ENCODE data around the gene HMCN1. TPM values are rescaled to one million over a fixed set of nuclear protein-coding genes. Genes with fewer than 3 reads are reported as not detected.

HMCN1 gene
- total RNA-seq, 1 experiment from 2014 or later: 0.31 TPM

GRCh38 chr1:186112280-186112679 is 378.1 kb downstream of the HMCN1 start:
- Histone ChIP-seq H3K9me2 (ENCODE audit: insufficient read depth) (no peaks in the 10 kb centered on the region; the same call in none of the 2 replicates), H3K27me3 (ENCODE audit: insufficient read depth, low read depth) (no peaks in the 10 kb centered on the region), H3K36me3 (ENCODE audit: low read depth) (no peaks in the 10 kb centered on the region), H4K20me1 (ENCODE audit: insufficient read depth) (no peaks in the 10 kb centered on the region), H3K4me1 (replicated peaks; ENCODE audit: insufficient read depth) (no peaks in the 10 kb centered on the region), H2AFZ (no peak overlapping the region), H3F3A (ENCODE audit: insufficient read depth, low read depth) (no peaks in the 10 kb centered on the region), H3K4me2 (no peak overlapping the region), H3K79me2 (ENCODE audit: low read depth) (no peaks in the 10 kb centered on the region), H3K9me3 (ENCODE audit: insufficient read depth, low read depth) (no peaks in the 10 kb centered on the region), H3K4me3 (no peak overlapping the region), H3K27ac (no peak overlapping the region)
- no peak for DNase-seq
- POLR2A ChIA-PET (ENCODE audit: unreplicated experiment): no interaction called here
- intact Hi-C loops (cut with micrococcal nuclease; ENCODE audit: unreplicated experiment): no loop called here
- TF ChIP-seq, protein P1, sequence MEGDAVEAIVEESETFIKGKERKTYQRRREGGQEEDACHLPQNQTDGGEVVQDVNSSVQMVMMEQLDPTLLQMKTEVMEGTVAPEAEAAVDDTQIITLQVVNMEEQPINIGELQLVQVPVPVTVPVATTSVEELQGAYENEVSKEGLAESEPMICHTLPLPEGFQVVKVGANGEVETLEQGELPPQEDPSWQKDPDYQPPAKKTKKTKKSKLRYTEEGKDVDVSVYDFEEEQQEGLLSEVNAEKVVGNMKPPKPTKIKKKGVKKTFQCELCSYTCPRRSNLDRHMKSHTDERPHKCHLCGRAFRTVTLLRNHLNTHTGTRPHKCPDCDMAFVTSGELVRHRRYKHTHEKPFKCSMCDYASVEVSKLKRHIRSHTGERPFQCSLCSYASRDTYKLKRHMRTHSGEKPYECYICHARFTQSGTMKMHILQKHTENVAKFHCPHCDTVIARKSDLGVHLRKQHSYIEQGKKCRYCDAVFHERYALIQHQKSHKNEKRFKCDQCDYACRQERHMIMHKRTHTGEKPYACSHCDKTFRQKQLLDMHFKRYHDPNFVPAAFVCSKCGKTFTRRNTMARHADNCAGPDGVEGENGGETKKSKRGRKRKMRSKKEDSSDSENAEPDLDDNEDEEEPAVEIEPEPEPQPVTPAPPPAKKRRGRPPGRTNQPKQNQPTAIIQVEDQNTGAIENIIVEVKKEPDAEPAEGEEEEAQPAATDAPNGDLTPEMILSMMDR (conservative IDR thresholded peaks at IDR 0.05): no peak
- TF ChIP-seq EZH2 (IDR thresholded peaks at IDR 0.05; ENCODE audit: low read depth): no peak
- BruUV-seq (replicated peaks): no TSS peak
- CTCF ChIA-PET: no interaction called here

GRCh38 chr1:186113461-186113860 is 379.3 kb downstream of the HMCN1 start:
- H3K4me1 ChIP-seq (replicated peaks; ENCODE audit: insufficient read depth): no peaks in the 10 kb centered on the region
- no TSS peak for BruUV-seq (replicated peaks)
- no peaks in the 10 kb centered on the region for H3K36me3 ChIP-seq (ENCODE audit: low read depth)
- H3K4me3 ChIP-seq: no peak overlapping the region
- H3K79me2 ChIP-seq (ENCODE audit: low read depth): no peaks in the 10 kb centered on the region
- H3K27me3 ChIP-seq (ENCODE audit: insufficient read depth, low read depth): no peaks in the 10 kb centered on the region
- H4K20me1 ChIP-seq (ENCODE audit: insufficient read depth): no peaks in the 10 kb centered on the region
- H3K9me2 ChIP-seq (ENCODE audit: insufficient read depth): no peaks in the 10 kb centered on the region; the same call in none of the 2 replicates
- no peak overlapping the region for H2AFZ ChIP-seq
- intact Hi-C loops (cut with micrococcal nuclease; ENCODE audit: unreplicated experiment): no loop called here
- TF ChIP-seq, protein P1 (conservative IDR thresholded peaks at IDR 0.05): no peak
- TF ChIP-seq EZH2 (IDR thresholded peaks at IDR 0.05; ENCODE audit: low read depth): no peak
- H3K9me3 ChIP-seq (ENCODE audit: insufficient read depth, low read depth): no peaks in the 10 kb centered on the region
- no peak overlapping the region for H3K4me2 ChIP-seq
- no peaks in the 10 kb centered on the region for H3F3A ChIP-seq (ENCODE audit: insufficient read depth, low read depth)
- CTCF ChIA-PET: no interaction called here
- H3K27ac ChIP-seq: no peak overlapping the region
- POLR2A ChIA-PET (ENCODE audit: unreplicated experiment): no interaction called here
- no peak for DNase-seq

DNA sequence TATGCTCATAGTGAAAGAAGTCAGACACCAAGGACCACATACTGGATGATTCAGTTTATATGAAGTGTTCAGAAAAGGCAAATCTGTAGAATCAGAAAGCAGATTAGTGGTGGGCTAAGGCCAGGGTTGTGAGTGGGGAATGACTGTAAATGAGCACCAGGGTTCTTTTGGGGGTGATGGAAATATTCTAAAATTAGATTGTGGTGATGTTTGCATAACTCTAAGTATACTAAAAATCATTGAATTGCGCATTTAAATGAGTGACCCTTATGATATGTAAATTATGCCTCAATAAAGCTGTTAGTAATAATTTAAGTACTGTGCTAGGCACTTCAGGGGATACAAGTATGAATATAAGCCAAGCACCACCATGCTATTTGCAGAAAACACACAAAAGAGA is 384.5 kb downstream of the HMCN1 start:
- no peaks in the 10 kb centered on the region for H3K36me3 ChIP-seq (ENCODE audit: low read depth)
- ChIA-PET CTCF (no interaction called here), POLR2A (ENCODE audit: unreplicated experiment) (no interaction called here)
- TF ChIP-seq, protein P1 (conservative IDR thresholded peaks at IDR 0.05): no peak
- TF ChIP-seq EZH2 (IDR thresholded peaks at IDR 0.05; ENCODE audit: low read depth): no peak
- H3F3A ChIP-seq (ENCODE audit: insufficient read depth, low read depth): no peaks in the 10 kb centered on the region
- DNase-seq: no peak
- H3K9me3 ChIP-seq (ENCODE audit: insufficient read depth, low read depth): no peaks in the 10 kb centered on the region
- no peaks in the 10 kb centered on the region for H3K9me2 ChIP-seq (ENCODE audit: insufficient read depth)
- H3K79me2 ChIP-seq (ENCODE audit: low read depth): no peaks in the 10 kb centered on the region
- H4K20me1 ChIP-seq (ENCODE audit: insufficient read depth): no peaks in the 10 kb centered on the region
- no TSS peak for BruUV-seq (replicated peaks)
- H3K4me1 ChIP-seq (replicated peaks; ENCODE audit: insufficient read depth): no peaks in the 10 kb centered on the region
- no peak overlapping the region for H3K4me3 ChIP-seq
- H3K4me2 ChIP-seq: no peak overlapping the region
- H2AFZ ChIP-seq: no peak overlapping the region
- H3K27ac ChIP-seq: no peak overlapping the region
- intact Hi-C loops (cut with micrococcal nuclease; ENCODE audit: unreplicated experiment): no loop called here
- H3K27me3 ChIP-seq (ENCODE audit: insufficient read depth, low read depth): no peaks in the 10 kb centered on the region
